Stimulated activated CD8-positive, alpha-beta memory T cell treated with anti-CD3 and anti-CD28 coated beads, Interleukin-7, amount 100 ng/mL, for 24 hours (primary cell): ENCODE data around the gene FLNB.

Experiments used
- DNase-seq: peaks from one replicate; pipeline ENCODE4 v3.0.0-alpha.2; 2020; ENCODE audit warnings: low read depth

The FLNB gene

GRCh38 chr3:58008141-58009025 is at the start of gene FLNB:
Gene FLNB, plus strand, starts transcription at chr3:58008422. Its CDS starts 143 bp downstream, at chr3:58008565.
- peak; percentile 60 for DNase-seq

- no peak for DNase-seq
These were observed 49.4 kb upstream of the FLNB start for GRCh38 chr3:57958642-57959422.

- no peak for DNase-seq
These were observed 48.6 kb upstream of the FLNB start for GRCh38 chr3:57959423-57960173.

GRCh38 chr3:57960174-57960505 is 48.1 kb upstream of the FLNB start:
- no peak for DNase-seq

GRCh38 chr3:57961177-57961827 is 46.9 kb upstream of the FLNB start:
- no peak for DNase-seq

GRCh38 chr3:57961828-57962447 is 46.3 kb upstream of the FLNB start:
- no peak for DNase-seq

GRCh38 chr3:57962448-57962834 is 45.8 kb upstream of the FLNB start:
- no peak for DNase-seq

GRCh38 chr3:57963811-57964346 is 44.3 kb upstream of the FLNB start:
- no peak for DNase-seq

- no peak for DNase-seq
These were observed 41.4 kb upstream of the FLNB start for GRCh38 chr3:57966829-57967228.

GRCh38 chr3:57967590-57967989 is 40.6 kb upstream of the FLNB start:
- no peak for DNase-seq

- DNase-seq: no peak
These were observed 39.7 kb upstream of the FLNB start for GRCh38 chr3:57968501-57968900.

- DNase-seq: no peak
These were observed 36.2 kb upstream of the FLNB start for GRCh38 chr3:57971975-57972374.

GRCh38 chr3:57972531-57973111 is 35.6 kb upstream of the FLNB start:
- no peak for DNase-seq

GRCh38 chr3:57973715-57974477 is 34.3 kb upstream of the FLNB start:
- DNase-seq: no peak

- DNase-seq: no peak
These were observed 33.3 kb upstream of the FLNB start for GRCh38 chr3:57974796-57975388.

GRCh38 chr3:57977818-57978235 is 30.4 kb upstream of the FLNB start:
- DNase-seq: no peak

- no peak for DNase-seq
These were observed 29.9 kb upstream of the FLNB start for GRCh38 chr3:57978316-57978715.

- DNase-seq: no peak
These were observed 27.8 kb upstream of the FLNB start for GRCh38 chr3:57980416-57980815.

GRCh38 chr3:57981483-57982087 is 26.6 kb upstream of the FLNB start:
- DNase-seq: no peak
